H9 (cell line): ENCODE data around the gene GOLGA7B. TPM values are rescaled to one million over a fixed set of nuclear protein-coding genes. Genes with fewer than 3 reads are reported as not detected.

Experiments used
- DNase-seq: peaks from one replicate; pipeline ENCODE4 v3.0.0-alpha.2; 2017
- H2AFZ ChIP-seq: one replicate; pipeline ENCODE4 v1.6.1; 2013; ENCODE audit warnings: mild to moderate bottlenecking, low read length, control low read depth, moderate library complexity
- H2AK5ac ChIP-seq: 2 replicates; pipeline ENCODE4 v1.6.1; 2013; ENCODE audit warnings: low read length, control low read depth, mixed read lengths; ENCODE audit not compliant: insufficient read length
- H2BK120ac ChIP-seq: one replicate; pipeline ENCODE4 v1.6.1; 2013; ENCODE audit warnings: low read depth, mild to moderate bottlenecking, low read length, control low read depth, inconsistent platforms; ENCODE audit not compliant: poor library complexity, severe bottlenecking
- H2BK12ac ChIP-seq: 2 replicates; pipeline ENCODE4 v1.6.1; 2013; ENCODE audit warnings: low read length, control low read depth, mixed read lengths, low read depth; ENCODE audit not compliant: insufficient read length
- H2BK15ac ChIP-seq: 2 replicates; pipeline ENCODE4 v1.6.1; 2013; ENCODE audit warnings: low read depth, low read length, control low read depth
- H2BK20ac ChIP-seq: one replicate; pipeline ENCODE4 v1.6.1; 2013; ENCODE audit warnings: low read depth, mild to moderate bottlenecking, low read length, control low read depth, inconsistent platforms; ENCODE audit not compliant: poor library complexity, severe bottlenecking
- H2BK5ac ChIP-seq: 2 replicates; pipeline ENCODE4 v1.6.1; 2013; ENCODE audit warnings: low read length, control low read depth, mixed read lengths; ENCODE audit not compliant: insufficient read length
- H3K14ac ChIP-seq: 2 replicates; pipeline ENCODE4 v1.6.1; 2013; ENCODE audit warnings: low read length, control low read depth; ENCODE audit not compliant: insufficient read depth
- H3K18ac ChIP-seq: 2 replicates; pipeline ENCODE4 v1.6.1; 2013; ENCODE audit warnings: low read depth, mild to moderate bottlenecking, mixed read lengths, low read length, control low read depth; ENCODE audit not compliant: insufficient read length
- H3K23ac ChIP-seq: 2 replicates; pipeline ENCODE4 v1.6.1; 2013; ENCODE audit warnings: low read length, control low read depth, mixed read lengths, low read depth; ENCODE audit not compliant: insufficient read length
- H3K23me2 ChIP-seq: 2 replicates; pipeline ENCODE4 v1.6.1; 2013; ENCODE audit warnings: low read depth, mild to moderate bottlenecking, mixed read lengths, low read length, control low read depth; ENCODE audit not compliant: insufficient read length, poor library complexity, severe bottlenecking
- H3K27ac ChIP-seq: 2 replicates; pipeline ENCODE4 v1.5.1; 2013; ENCODE audit warnings: low read length, control low read depth, mixed read lengths, low read depth; ENCODE audit not compliant: insufficient read length
- H3K27me3 ChIP-seq: 2 replicates; pipeline ENCODE4 v1.6.1; 2013; ENCODE audit warnings: low read length, control low read depth, inconsistent platforms; ENCODE audit not compliant: insufficient read depth
- H3K4ac ChIP-seq: 2 replicates; pipeline ENCODE4 v1.6.1; 2013; ENCODE audit warnings: low read depth, mild to moderate bottlenecking, control low read depth, inconsistent platforms, low read length, moderate library complexity
- H3K4me1 ChIP-seq: 2 replicates; pipeline ENCODE4 v1.6.1; 2013; ENCODE audit warnings: low read length, control low read depth, inconsistent platforms; ENCODE audit not compliant: insufficient read depth
- H3K4me2 ChIP-seq: 2 replicates; pipeline ENCODE4 v1.6.1; 2013; ENCODE audit warnings: low read length, control low read depth, mixed read lengths; ENCODE audit not compliant: insufficient read length, insufficient read depth
- H3K56ac ChIP-seq: 2 replicates; pipeline ENCODE4 v1.6.1; 2013; ENCODE audit warnings: low read depth, mild to moderate bottlenecking, mixed read lengths, low read length, control low read depth; ENCODE audit not compliant: insufficient read length
- H3K79me1 ChIP-seq: 2 replicates; pipeline ENCODE4 v1.6.1; 2013; ENCODE audit warnings: low read depth, mild to moderate bottlenecking, moderate library complexity, low read length, control low read depth, inconsistent platforms; ENCODE audit not compliant: insufficient read depth, poor library complexity, severe bottlenecking
- H3K79me2 ChIP-seq: 2 replicates; pipeline ENCODE4 v1.6.1; 2013; ENCODE audit warnings: low read length, control low read depth, inconsistent platforms; ENCODE audit not compliant: insufficient read depth
- H3K9ac ChIP-seq: 2 replicates; pipeline ENCODE4 v1.6.1; 2013; ENCODE audit warnings: low read length, control low read depth, mixed read lengths; ENCODE audit not compliant: insufficient read length; ENCODE audit errors: extremely low read depth
- H3K9me3 ChIP-seq: one replicate; pipeline ENCODE4 v1.6.1; 2013; ENCODE audit warnings: low read depth, low read length, inconsistent platforms; ENCODE audit not compliant: control insufficient read depth
- H3T11ph ChIP-seq: one replicate; pipeline ENCODE4 v1.6.1; 2013; ENCODE audit warnings: mild to moderate bottlenecking, low read length, control low read depth, inconsistent platforms
- H4K20me1 ChIP-seq: one replicate; pipeline ENCODE4 v1.6.1; 2013; ENCODE audit not compliant: control insufficient read depth, insufficient read length, insufficient read depth
- H4K5ac ChIP-seq: 2 replicates; pipeline ENCODE4 v1.6.1; 2013; ENCODE audit warnings: low read depth, mild to moderate bottlenecking, mixed read lengths, low read length, control low read depth; ENCODE audit not compliant: insufficient read length
- H4K8ac ChIP-seq: replicated peaks from 2 replicates; pipeline ENCODE4 v1.6.1; 2013; ENCODE audit warnings: low read length, control low read depth, mixed read lengths, low read depth; ENCODE audit not compliant: insufficient read length
- H4K91ac ChIP-seq: 2 replicates; pipeline ENCODE4 v1.6.1; 2013; ENCODE audit warnings: low read depth, mild to moderate bottlenecking, moderate library complexity, mixed read lengths, low read length, control low read depth; ENCODE audit not compliant: insufficient read length
- H3K27ac Mint-ChIP-seq, 3 experiments: 2 replicates in 2 of 3; 3 replicates in 1 of 3; pipeline ENCODE4 v1.8.0; 2020 to 2021; ENCODE audit warnings: mixed read lengths in 3 of 3, mild to moderate bottlenecking in 1 of 3, moderate library complexity in 1 of 3
- H3K27me3 Mint-ChIP-seq: 2 replicates; pipeline ENCODE4 v1.8.0; 2021; ENCODE audit warnings: low read depth, mild to moderate bottlenecking, moderate library complexity, mixed read lengths
- H3K36me3 Mint-ChIP-seq, 3 experiments: 2 replicates in 2 of 3; 3 replicates in 1 of 3; pipeline ENCODE4 v1.8.0; 2020 to 2021; ENCODE audit warnings: low read depth in 3 of 3, mixed read lengths in 3 of 3; ENCODE audit not compliant: insufficient read depth in 1 of 3
- H3K4me1 Mint-ChIP-seq, 2 experiments: 2 replicates each; pipeline ENCODE4 v1.8.0; 2020; ENCODE audit warnings: mixed read lengths in 2 of 2
- H3K4me3 Mint-ChIP-seq, 2 experiments: 2 replicates in 1 of 2; 3 replicates in 1 of 2; pipeline ENCODE4 v1.8.0; 2020 to 2021; ENCODE audit warnings: mild to moderate bottlenecking in 2 of 2, mixed read lengths in 2 of 2, moderate library complexity in 1 of 2
- H3K9me3 Mint-ChIP-seq, 2 experiments: 2 replicates in 1 of 2; 3 replicates in 1 of 2; pipeline ENCODE4 v1.8.0; 2020; ENCODE audit warnings: mild to moderate bottlenecking in 2 of 2, mixed read lengths in 2 of 2, moderate library complexity in 1 of 2
- CTCF ChIP-seq: fragments of 200-600 bp; sonication (generic); conservative IDR thresholded peaks from 3 replicates; pipeline ENCODE4 v1.8.0; 2021; ENCODE audit warnings: antibody characterized with exemption, mild to moderate bottlenecking
- WGBS: extraction: QIAGEN DNeasy Blood & Tissue Kit; methylation state at CpG from one replicate; pipeline ENCODE4 v1.1.7; 2013; ENCODE audit warnings: missing lambda C conversion rate, low lambda C conversion rate, mixed read lengths; ENCODE audit not compliant: insufficient read length; ENCODE audit errors: extremely low coverage; 5-methylcytosine and 5-hydroxymethylcytosine counted together
- total RNA-seq: library from RNA; stranded (reverse); gene quantifications from 2 replicates; pipeline ENCODE4 v1.2.1, GENCODE V29; 2021

GOLGA7B gene
- total RNA-seq, 1 experiment from 2014 or later = 0.04 TPM

- Histone ChIP-seq H2BK120ac (no peak overlapping the region), H3K4ac (no peak overlapping the region), H2BK5ac (no peak overlapping the region), H2BK15ac (no peak overlapping the region), H3K27me3 (no peaks in the 10 kb centered on the region), H4K5ac (no peak overlapping the region), H3K4me1 (peaks cover 2% of the 10 kb centered on the region), H4K20me1 (no peaks in the 10 kb centered on the region), H2BK12ac (no peak overlapping the region), H4K91ac (no peak overlapping the region), H2AK5ac (no peak overlapping the region), H3K9ac (no peak overlapping the region), H3K23ac (no peak overlapping the region), H3K14ac (no peak overlapping the region; the same call in 1 of the 2 replicates), H3K9me3 (no peaks in the 10 kb centered on the region), H4K8ac (no peak overlapping the region), H3K18ac (no peak overlapping the region), H3K56ac (no peak overlapping the region), H3K27ac (no peak overlapping the region), H3K4me2 (no peak overlapping the region), H3K79me2 (no peaks in the 10 kb centered on the region), H3K79me1 (no peaks in the 10 kb centered on the region), H3K23me2 (no peaks in the 10 kb centered on the region), H3T11ph (no peak overlapping the region), H2BK20ac (no peak overlapping the region), H2AFZ (no peak overlapping the region)
- no peaks in the 10 kb centered on the region for H3K9me3 Mint-ChIP-seq
- H3K4me1 Mint-ChIP-seq = peaks cover 28 to 32% of the 10 kb centered on the region in 2 experiments
- DNase-seq = no peak
- TF ChIP-seq CTCF = no peak
- no peaks in the 10 kb centered on the region; a peak in 1 of 7 replicates for H3K36me3 Mint-ChIP-seq
- peaks cover 6% of the 10 kb centered on the region for H3K27me3 Mint-ChIP-seq
- H3K27ac Mint-ChIP-seq = no peak overlapping the region
- H3K4me3 Mint-ChIP-seq = no peak overlapping the region
- no CpG with 5 or more reads among the region's 6 CpGs for WGBS
Measured at GRCh38 chr10:97873569-97873968, 23.9 kb downstream of the GOLGA7B start.
